HG03354 (cell line): ENCODE measurements around the gene GPRIN1.

ENCODE experiments used
- ATAC-seq: cut with Tn5 transposase; IDR thresholded peaks from one replicate; pipeline ENCODE4 v1.9.1; 2021; ENCODE audit warnings: mild to moderate bottlenecking; ENCODE audit not compliant: unreplicated experiment, poor library complexity, severe bottlenecking

Gene GPRIN1

GRCh38 chr5:176550275-176550831, 59.6 kb downstream of the GPRIN1 start:
- no peak for ATAC-seq

- no peak for ATAC-seq
Observed at GRCh38 chr5:176549871-176550270, 60.1 kb downstream of the GPRIN1 start.

- ATAC-seq, result no peak
Observed at GRCh38 chr5:176548967-176549444, 61.0 kb downstream of the GPRIN1 start, which contains the start of gene CDHR2. Gene CDHR2, plus strand, starts transcription at chr5:176549342. Its CDS starts 16,011 bp downstream, at chr5:176565353.

- ATAC-seq, result no peak
Observed at GRCh38 chr5:176547802-176548201, 62.2 kb downstream of the GPRIN1 start.
